G401 (cell line): ENCODE data around the gene CD14. TPM values are rescaled to one million over a fixed set of nuclear protein-coding genes. Genes with fewer than 3 reads are reported as not detected.
"Not testable (repeated sequence)": the region's sequence is repeated elsewhere in the genome, so short reads cannot be mapped to it uniquely, and the experiment has no call there.

Experiments
- DNase-seq: peaks from one replicate; pipeline ENCODE4 v3.0.0-alpha.2; 2015; ENCODE audit warnings: low spot score
- in situ Hi-C: cut with HindIII; loops from 2 replicates; pipeline ENCODE4 v1.10.0; 2016; ENCODE audit warnings: low sequenced_read_pairs, mixed read lengths
- total RNA-seq: library from RNA; depleted of rRNA; stranded (reverse); fragments of >200 nt; shearing (Covaris generic); gene quantifications from 2 replicates; pipeline ENCODE4 v1.2.3, GENCODE V29; 2014; rRNA removed

CD14 gene
- not detected in 2 replicates for total RNA-seq

DNA sequence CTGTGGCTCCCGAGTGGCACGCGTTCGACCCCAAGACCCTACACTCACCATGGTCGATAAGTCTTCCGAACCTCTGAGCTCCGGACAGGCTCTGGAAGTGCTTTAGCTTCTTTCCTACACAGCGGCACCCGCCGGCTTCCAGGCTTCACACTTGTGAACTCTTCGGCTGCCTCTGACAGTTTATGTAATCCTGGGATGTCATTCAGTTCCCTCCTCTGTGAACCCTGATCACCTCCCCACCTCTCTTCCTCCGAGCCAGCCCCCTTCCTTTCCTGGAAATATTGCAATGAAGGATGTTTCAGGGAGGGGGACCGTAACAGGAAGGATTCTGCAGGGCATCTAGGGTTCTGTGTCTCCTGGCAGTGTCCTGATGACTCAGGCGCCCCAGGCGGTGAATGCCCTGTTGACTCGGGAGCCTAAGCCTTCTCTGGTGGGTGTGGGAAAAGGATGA lies at the start of gene CD14:
Gene CD14 (minus strand): TSS at position 155 of the 451 bp plus-strand sequence. CDS start 104 bp downstream, at position 51.
- in situ Hi-C loops: no loop called here

DNA sequence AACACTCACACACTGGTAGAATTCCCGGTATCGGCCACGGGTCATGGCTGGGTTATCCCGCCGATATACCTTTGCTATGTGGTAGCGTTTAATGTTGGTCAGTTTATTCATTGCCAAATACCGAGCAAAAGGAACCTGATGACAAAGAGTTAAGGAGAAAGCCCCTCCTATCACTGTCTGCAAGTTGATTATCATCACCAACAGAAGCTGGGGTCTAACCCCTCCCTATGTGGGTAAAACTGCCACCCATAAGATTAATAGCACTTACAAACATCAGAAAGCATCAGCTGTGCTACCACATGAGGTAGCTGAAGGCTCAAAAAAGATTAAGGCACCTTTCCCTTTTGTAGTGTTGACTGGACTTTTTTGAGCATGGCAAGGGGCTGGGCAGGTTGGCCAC lies 46.0 kb upstream of the CD14 start:
- in situ Hi-C loops: no loop called here
- no peak for DNase-seq

More for the DNA sequence above, at the start of gene CD14:
- DNase-seq: peak; percentile 74

DNA sequence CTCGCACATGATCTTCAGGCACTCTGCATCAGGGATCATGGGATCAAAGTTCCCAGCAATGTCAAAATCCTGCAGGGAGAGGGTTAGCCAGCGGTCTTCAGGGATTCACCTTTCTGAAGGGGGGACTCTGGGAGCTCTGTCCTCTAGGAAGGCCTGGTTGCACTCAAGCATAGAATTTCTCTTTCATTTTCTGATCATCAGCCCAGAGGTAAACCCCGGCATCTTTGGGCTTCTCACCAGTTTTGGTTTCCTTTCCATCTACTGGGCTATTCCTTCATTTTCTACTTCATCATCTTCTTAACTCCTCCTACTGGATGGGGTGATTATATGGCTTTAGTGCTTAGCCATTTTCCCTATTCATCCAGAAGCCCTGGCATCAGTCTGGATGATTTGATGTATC lies 45.0 kb upstream of the CD14 start:
- in situ Hi-C loops: no loop called here
- DNase-seq: no peak

DNA sequence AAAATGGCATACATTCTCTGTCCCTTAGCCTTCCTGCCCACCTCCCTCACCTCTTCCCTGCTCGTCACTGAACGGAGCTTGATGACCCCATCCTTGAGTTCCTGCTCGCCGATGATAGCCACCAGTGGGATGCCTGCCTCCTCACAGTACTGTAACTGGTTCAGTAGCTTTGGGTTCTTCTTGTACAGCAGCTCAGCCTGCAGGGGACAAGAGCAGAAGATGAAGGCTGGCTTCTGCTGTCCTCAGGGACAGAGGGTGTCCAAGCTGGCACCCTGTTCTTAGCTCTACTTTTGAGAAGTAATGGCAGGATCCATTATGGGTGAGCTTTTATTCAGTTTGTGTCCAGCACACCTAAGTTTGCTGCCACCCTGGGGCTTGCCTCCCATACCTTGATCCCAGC lies 41.7 kb upstream of the CD14 start:
- no peak for DNase-seq
- in situ Hi-C loops: no loop called here

DNA sequence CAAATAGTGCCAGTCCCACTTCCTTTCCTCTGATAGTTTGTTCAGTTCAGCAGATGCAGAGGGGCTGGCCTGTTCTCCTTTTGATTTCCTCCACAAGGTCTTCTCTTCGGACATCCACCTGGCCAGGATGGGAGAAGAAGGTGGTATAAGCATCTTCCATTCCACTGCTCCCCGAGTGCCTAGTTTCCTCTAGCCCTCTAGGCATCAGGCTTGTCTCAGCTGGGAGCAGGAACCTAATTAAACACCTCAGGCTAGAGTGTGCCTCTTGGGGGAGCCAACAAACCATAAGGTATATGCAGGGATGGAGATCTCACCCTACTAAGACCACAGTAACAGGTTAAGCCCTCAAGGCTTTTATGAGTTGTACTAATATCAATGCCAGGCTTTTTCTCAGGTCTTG lies 41.2 kb upstream of the CD14 start:
- DNase-seq: no peak
- in situ Hi-C loops: no loop called here

DNA sequence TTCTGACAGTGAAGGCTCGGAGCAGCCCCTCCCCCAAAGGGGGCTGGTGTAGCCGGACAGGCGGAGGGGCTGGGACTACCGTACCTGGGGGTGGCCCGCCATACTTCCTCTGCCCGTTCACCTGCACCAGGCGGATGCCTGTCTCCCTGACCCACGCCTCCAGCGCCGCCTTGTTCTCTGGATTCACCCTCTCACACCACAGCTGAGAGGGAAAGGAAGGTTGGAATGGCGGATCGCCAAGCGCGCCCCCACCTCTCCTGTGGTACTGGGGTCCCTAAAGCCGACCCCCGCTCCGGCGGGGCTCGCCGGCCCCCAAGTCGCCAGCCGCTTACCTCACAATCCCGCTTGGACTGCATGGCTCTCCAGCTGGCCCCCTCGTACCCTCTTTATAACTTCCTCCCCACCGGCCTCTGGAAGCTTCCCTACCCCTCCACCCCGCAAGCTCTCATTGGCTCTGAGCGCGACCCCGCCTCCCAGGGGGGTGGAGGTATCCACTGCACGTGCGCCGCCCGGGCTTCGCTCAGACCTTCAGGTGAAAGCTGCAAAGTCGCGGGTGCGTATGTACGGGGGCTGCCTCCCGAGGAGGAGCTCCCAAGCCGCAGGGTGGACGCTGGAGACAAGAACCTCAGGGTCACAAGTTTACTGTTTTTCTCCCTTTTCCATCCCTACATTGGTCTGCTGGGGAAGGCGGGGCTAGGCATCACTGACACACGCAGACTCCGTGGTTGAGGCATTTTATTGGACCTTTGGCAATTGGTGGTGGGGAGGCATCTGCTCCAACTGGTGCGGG lies 40.4 kb upstream of the CD14 start, which contains the start of gene DND1:
Gene DND1 (minus strand): TSS at position 390 of the 790 bp plus-strand sequence. CDS start 34 bp downstream, at position 356.
- in situ Hi-C loops: no loop called here
- no peak for DNase-seq

DNA sequence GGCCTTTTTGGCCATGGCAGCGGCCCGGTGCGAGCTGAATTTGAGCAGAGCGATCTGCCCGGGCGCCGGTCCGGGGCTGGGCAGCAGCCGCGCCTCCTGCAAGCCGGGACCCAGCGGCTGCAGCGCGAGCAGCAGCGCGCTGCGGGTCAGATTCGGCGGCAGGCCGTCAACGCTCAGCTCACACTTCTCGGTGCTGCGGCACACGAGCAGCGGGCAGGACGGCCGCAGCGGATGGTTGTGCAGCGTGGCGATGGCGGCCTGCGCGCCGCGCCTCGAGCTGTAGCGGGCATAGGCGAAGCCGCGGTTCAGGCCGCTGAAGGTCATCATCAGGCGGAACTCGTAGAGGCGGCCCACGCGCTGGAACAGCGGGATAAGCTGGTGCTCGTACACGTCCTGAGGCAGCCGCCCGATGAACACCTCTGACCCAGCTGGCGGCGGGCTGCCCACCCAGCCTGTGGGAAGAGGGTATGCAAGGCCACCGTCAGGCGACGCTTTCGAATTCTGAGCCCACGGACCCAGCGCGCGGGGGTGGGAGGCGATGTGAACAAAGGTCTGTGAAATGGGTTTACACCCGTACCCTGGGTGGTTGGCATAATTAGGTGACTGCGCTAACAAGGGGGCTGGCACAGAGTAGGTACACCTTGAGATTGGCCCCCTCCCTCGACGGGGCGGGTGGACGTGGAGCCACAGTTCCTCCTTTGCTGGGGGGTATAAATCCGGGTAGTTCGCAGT lies 39.6 kb upstream of the CD14 start:
- in situ Hi-C loops: no loop called here

DNA sequence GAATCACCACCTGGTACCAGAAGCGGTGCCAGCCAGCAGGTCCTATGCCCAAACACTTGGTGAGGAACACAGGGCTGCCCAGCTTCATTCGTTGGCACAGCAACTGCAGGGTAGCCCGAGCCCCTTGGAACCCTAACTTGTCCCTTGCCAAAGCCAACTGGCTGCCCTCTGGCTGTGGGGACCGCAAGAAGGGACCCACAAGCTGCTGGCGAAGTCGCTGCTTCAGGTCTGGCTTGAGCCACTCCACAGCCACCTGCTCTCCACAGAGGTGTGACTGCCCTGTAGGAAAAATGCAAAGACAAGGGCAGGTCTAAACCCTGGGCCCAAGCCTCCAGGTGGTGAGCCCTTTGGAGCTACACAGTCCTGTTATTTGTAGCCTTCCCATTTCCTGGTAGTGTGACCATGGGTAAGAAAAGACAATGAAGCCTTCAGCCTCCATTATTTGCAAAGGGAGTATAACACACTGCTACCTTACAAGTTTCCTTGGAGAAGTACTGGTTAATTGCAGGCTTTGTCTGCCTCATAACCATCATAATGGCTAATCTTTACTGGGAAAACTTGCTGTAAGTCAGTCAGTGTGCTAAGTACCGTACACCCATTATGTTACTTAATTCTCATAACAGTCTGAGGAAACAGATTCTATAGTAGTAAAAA lies 38.6 kb upstream of the CD14 start:
- DNase-seq: no peak
- in situ Hi-C loops: no loop called here

More for the DNA sequence above, 39.6 kb upstream of the CD14 start:
- peak; percentile 8 for DNase-seq

DNA sequence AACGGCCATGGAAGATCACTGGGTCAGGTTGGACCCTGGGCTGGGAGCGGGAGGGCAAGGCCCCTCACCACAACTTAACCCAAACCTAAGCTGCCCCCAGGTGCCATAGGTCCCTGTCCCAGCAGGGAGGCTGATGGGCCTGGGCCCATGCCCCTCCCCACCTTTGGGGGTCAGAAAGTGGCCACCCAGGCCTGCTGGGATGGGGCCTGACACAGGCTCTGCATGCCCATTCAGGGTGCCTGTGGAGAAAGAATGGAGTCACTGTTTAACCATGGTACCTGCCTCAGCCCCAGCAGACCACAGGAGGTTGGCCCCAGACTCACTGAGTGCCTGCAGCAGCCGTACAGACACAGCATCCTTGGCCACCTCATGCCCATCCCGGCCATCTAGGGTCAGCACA lies 38.1 kb upstream of the CD14 start:
- in situ Hi-C loops, DNase-seq: not testable (repeated sequence)

DNA sequence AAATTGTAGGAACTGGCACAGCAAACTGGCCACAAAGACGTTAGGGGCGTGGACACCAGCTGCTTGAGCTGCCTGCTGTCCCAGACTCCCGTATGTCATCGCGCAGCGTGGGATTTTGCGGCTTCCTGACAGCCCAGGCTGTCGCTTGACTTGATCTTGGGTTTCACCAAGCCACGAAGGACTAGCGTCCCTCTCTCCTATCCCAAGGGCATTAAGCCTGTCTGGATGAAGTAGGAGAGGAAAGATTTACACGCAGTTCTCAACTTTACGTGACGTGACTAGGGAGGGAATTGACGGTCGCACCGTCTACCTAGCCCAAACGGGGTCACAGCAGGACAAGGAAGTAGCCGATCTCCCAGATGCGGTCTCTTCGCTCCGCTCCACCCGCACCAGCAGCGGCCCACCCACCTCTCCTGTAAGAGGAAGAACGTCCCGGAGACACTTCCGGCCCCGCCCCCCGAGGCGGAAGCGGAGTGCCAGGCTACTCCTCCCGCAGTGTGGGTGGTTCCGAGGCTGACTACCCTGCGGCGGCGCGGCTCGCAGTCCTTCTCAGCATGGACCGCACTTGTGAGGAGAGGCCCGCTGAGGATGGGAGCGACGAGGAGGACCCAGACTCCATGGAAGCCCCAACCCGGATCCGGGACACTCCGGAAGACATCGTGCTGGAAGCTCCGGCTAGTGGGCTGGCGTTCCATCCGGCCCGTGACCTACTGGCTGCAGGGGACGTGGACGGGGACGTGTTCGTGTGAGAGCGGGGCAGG lies 31.6 kb upstream of the CD14 start, which contains the start of gene WDR55:
Gene WDR55 (plus strand): TSS at position 546 of the 761 bp plus-strand sequence. CDS start 9 bp downstream, at position 555.
- in situ Hi-C loops: no loop called here
- peak; percentile 95 for DNase-seq

DNA sequence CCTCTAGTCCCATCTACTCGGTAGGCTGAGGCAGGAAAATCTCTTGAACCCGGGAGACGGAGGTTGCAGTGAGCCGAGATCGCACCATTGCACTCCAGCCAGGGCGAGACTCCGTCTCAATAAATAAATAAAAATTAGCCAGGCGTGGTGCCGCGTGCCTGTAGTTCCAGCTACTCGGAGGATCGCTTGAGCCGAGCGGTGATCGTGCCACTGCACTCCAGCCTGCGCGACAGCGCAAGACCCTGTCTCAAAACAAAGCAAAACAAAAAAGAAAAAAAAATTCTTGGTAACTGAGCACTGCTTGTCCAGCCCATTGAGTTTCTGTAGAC lies 31.0 kb upstream of the CD14 start:
- in situ Hi-C loops: no loop called here

DNA sequence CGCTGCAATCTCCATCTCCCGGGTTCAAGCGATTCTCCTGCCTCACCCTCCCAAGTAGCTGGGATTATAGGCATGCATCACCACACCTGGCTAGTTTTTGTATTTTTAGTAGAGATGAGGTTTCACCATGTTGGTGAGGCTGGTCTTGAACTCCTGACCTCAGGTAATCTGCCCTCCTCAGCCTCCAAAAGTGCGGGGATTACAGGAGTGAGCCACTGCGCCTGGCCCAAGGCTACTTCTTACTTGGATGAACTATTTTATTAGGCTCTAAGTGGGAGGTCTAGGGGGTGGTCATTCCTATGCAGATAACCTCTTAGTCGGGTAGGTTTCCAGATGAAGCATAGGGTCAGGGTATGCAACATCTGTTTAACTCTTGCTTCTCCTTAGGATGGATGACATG lies 27.4 kb upstream of the CD14 start:
- DNase-seq, in situ Hi-C loops: not testable (repeated sequence)

More for the DNA sequence above, 31.0 kb upstream of the CD14 start:
- no peak for DNase-seq

DNA sequence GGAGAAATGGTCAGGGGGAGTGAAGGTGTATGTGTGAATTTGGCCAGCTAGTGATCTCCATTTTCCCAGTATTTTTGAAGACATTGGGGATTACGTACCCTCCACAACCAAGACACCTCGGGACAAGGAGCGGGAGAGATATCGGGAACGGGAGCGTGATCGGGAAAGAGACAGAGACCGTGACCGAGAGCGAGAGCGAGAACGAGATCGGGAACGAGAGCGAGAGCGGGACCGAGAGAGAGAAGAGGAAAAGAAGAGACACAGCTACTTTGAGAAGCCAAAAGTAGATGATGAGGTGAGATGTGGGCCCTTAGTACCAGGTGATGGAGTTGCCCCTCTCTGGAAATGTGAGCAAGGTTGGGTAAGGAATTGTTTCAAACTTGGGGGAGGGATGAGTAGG lies 25.9 kb upstream of the CD14 start:
- no peak for DNase-seq
- in situ Hi-C loops: no loop called here

DNA sequence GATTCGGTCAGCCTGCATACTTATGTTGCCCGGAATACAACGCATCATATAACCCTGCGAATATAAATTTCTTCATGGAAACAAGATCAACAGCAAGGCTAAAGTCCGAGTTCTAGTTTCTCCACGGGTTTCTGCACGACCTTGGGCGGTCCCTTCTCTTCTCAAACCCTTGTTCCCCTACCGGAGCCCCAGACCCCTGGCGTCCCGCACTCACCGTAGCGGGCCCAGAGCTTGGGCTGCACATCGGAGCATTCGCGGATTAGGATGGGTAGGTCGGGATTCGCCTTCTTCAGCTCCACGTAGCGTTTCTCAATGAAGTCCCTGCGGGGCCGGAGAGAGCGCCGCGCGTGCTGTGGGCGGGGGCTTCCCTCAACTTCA lies 14.1 kb upstream of the CD14 start:
- in situ Hi-C loops: no loop called here
- DNase-seq: no peak

DNA sequence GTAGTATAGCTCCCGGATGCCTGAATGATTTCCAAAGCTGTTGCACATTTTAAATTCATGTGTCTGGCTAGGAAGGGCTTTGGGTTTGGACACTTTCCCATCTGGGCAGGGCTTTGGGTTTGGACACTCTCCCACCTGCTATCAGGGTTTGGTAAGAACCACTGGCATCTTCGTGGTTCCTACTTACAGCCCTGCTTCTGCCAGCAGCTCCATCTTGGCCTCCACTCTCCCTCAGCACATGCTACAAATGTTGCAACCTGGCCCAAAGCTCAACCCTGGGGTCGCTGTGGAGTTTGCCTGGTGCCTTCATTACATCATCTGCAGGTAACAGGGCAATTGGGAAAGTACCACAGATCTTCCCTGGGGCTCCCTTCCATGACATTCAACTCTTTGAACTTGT lies 9.7 kb upstream of the CD14 start:
- in situ Hi-C loops: no loop called here
- DNase-seq: no peak

DNA sequence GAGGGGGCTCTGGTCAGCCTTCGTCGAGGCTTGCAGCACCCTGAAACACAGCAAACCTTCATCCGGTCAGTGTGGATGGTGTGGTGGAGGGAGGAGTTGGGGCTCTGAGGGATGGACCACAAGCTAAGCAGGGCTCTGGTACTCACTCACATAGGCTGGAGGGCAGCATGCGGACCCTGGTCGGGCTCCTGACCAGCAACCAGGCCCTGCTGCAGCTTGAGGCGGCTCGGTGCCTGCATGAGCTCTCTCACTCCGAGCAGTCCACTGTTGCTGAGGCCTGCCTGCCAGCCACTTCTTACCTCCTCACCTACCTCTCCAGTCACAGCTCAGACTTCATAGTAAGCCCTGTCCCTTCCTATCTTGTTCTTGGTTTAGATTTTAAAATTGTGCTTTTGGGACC lies 8.7 kb upstream of the CD14 start:
- no peak for DNase-seq
- in situ Hi-C loops: no loop called here

DNA sequence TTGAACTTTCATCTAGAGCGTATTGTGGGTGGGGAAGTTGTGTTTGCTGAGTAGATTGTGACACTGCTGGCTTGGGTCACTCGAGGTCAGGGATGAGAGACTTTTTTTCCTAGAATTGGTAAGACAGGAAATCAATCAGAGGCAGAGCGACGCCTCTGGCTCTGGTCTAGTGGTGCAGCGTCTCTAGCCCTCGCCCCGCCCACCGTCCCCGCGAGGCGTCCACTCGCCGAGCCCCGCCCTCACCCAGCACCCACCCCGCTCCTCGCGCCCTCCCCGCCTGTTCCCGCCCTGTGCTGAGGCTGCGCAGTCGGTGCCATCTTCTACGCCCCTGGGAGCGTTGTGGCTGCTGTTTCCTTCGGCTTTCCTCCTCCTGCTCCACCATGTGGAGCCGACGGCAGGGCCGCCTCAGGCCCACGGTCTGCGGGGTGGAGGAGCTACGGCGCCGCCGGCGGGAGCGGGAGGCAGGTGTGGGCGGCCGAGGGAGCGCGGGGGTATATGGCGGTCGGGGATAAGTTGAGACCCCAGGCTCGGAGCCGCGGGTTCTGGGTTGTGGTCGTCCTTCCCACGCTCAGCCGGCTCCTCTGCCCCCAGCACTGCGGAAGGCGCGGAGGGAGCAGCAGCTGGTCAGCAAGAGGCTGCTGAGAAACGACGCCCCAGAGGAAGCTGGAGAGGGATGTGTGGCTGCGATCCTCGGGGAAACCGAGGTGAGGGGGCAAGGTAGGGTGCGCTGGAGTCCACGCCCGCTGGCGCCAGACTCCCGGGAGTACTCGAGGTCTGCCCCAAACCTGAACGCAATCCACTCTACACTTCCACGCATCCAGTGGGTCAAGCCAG lies 6.4 kb upstream of the CD14 start, which contains the start of gene TMCO6:
Gene TMCO6 (plus strand): TSS at position 304 of the 834 bp plus-strand sequence. CDS start 77 bp downstream, at position 381.
- in situ Hi-C loops: no loop called here
- peak; percentile 97 for DNase-seq

DNA sequence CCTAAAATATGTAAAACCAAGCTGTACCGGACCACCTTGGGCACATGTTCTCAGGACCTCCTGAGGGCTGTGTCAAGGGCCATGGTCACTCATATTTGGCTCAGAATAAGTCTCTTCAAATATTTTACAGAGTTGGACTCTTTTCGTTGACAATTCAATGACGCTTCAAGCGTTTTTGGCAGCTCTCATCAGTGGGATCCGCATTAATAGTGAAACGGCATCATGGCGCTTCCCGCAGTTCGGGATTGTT lies 5.8 kb upstream of the CD14 start:
- DNase-seq, in situ Hi-C loops: not testable (repeated sequence)
